Medulla oblongata (tissue), 1 donor: ENCODE measurements around the gene MAG.
"Not testable (repeated sequence)": the region's sequence is repeated elsewhere in the genome, so short reads cannot be mapped to it uniquely, and the experiment has no call there.

Experiments
- DNase-seq: peaks from one replicate; pipeline ENCODE4 v3.0.0-alpha.2; 2015; ENCODE audit errors: extremely low spot score

Gene MAG

GRCh38 chr19:35281303-35281702 lies 10.7 kb upstream of the MAG start:
- DNase-seq = no peak

- DNase-seq = no peak
Observed at GRCh38 chr19:35284153-35285094, 7.5 kb upstream of the MAG start.

- no peak for DNase-seq
Observed at GRCh38 chr19:35285095-35285449, 6.9 kb upstream of the MAG start.

- DNase-seq = not testable (repeated sequence)
Observed at GRCh38 chr19:35285465-35285864, 6.5 kb upstream of the MAG start.

- not testable (repeated sequence) for DNase-seq
Observed at GRCh38 chr19:35286101-35286500, 5.9 kb upstream of the MAG start.

- no peak for DNase-seq
Observed at GRCh38 chr19:35287713-35288112, 4.2 kb upstream of the MAG start.

GRCh38 chr19:35288331-35288730 lies 3.6 kb upstream of the MAG start:
- DNase-seq = no peak

GRCh38 chr19:35288906-35289305 lies 3.1 kb upstream of the MAG start:
- no peak for DNase-seq

- DNase-seq = peak; percentile 89
Observed at GRCh38 chr19:35290381-35291127, 1.4 kb upstream of the MAG start.

GRCh38 chr19:35291259-35291658 lies 702 bp upstream of the MAG start:
- no peak for DNase-seq

- DNase-seq = no peak
Observed at GRCh38 chr19:35292421-35293362, 731 bp downstream of the MAG start.

GRCh38 chr19:35293363-35293739 lies 1.4 kb downstream of the MAG start:
- peak; percentile 75 for DNase-seq

- no peak for DNase-seq
Observed at GRCh38 chr19:35293808-35294207, 1.8 kb downstream of the MAG start.

- no peak for DNase-seq
Observed at GRCh38 chr19:35294328-35294727, 2.4 kb downstream of the MAG start.

GRCh38 chr19:35294859-35295791 lies 3.2 kb downstream of the MAG start:
- DNase-seq = no peak

- no peak for DNase-seq
Observed at GRCh38 chr19:35295792-35296462, 4.0 kb downstream of the MAG start.

- no peak for DNase-seq
Observed at GRCh38 chr19:35296644-35297514, 4.9 kb downstream of the MAG start.

GRCh38 chr19:35297515-35297848 lies 5.5 kb downstream of the MAG start:
- no peak for DNase-seq

GRCh38 chr19:35297922-35298321 lies 6.0 kb downstream of the MAG start:
- DNase-seq = no peak
